ENCODE data around the gene EVI5L.

Gene EVI5L

DNA sequence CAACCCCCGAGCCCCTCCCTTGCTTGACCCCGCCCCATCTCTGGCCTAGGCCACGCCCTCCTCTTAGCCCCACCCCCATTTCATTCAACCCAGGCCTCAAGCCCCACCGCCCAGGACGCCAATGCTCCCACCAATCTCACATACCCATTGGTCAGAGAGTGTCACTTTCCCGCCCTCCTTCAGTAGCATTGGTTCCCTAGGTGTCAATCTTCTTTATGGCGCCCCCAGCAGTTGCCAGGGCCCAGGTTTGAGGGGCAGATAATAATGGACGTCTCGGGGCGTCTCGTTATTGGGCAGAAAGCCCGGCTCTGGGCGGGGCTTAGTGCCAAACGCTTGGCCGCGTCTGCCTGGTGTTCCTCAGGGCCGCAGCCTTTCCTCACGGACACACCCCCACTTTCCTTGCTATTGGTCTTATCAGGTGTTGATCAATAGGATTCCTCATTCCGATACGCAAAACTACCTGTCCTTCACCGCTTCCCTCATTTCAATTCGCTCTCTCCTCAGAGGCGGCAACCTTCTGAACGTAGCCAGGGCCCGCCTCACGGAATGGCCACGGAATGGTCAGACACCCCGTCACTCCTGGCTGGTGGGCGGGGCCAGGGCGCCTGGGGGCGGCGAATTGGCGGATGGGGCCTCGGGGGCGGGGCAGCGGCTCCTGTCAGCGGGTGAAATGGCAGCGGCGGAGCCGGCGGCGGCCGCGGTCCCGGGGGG, at the start of gene EVI5L:
EVI5L (plus strand) TSS at position 658 of the 711 bp plus-strand sequence. CDS start 16,325 bp downstream, outside the sequence.
- peak; percentile 95 for ATAC-seq
- TF ChIP-seq PPARA (CRISPR knock-in tag; IDR thresholded peaks at IDR 0.05; ENCODE audit: borderline replicate concordance), result no peak
- TF ChIP-seq ZNF8 (CRISPR knock-in tag; IDR thresholded peaks at IDR 0.05), result no peak
- TF ChIP-seq RARB (CRISPR knock-in tag; IDR thresholded peaks at IDR 0.05), result no peak
- no peak for TF ChIP-seq ZFP30 (CRISPR knock-in tag; IDR thresholded peaks at IDR 0.05)
- no peak for TF ChIP-seq TCF4 (CRISPR knock-in tag; IDR thresholded peaks at IDR 0.05; ENCODE audit: borderline replicate concordance)

DNA sequence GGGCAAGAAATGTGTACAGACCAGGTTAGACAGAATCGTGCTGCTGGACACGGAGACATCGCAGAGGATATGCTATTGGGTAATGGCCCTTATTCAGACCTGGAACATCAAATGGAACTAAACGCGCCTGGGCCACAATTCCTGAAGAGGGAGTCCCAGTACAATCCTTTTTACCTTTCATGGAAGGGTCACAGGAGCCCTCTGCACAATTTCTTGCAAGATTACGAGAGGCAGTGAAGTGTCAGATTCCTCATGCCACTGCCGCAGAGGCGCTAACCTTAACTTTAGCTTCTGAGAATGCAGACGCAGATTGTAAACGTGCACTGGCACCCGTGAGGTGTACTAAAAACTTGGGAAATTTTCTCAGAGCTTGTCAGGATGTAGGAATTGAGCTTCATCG, 48.9 kb upstream of the EVI5L start:
- no peak for ATAC-seq

GRCh38 chr19:7783991-7784423, 46.0 kb upstream of the EVI5L start:
- TF ChIP-seq POU6F1 (CRISPR knock-in tag; IDR thresholded peaks at IDR 0.05; ENCODE audit: borderline replicate concordance, low read depth), result no peak
- TF ChIP-seq, protein P1, sequence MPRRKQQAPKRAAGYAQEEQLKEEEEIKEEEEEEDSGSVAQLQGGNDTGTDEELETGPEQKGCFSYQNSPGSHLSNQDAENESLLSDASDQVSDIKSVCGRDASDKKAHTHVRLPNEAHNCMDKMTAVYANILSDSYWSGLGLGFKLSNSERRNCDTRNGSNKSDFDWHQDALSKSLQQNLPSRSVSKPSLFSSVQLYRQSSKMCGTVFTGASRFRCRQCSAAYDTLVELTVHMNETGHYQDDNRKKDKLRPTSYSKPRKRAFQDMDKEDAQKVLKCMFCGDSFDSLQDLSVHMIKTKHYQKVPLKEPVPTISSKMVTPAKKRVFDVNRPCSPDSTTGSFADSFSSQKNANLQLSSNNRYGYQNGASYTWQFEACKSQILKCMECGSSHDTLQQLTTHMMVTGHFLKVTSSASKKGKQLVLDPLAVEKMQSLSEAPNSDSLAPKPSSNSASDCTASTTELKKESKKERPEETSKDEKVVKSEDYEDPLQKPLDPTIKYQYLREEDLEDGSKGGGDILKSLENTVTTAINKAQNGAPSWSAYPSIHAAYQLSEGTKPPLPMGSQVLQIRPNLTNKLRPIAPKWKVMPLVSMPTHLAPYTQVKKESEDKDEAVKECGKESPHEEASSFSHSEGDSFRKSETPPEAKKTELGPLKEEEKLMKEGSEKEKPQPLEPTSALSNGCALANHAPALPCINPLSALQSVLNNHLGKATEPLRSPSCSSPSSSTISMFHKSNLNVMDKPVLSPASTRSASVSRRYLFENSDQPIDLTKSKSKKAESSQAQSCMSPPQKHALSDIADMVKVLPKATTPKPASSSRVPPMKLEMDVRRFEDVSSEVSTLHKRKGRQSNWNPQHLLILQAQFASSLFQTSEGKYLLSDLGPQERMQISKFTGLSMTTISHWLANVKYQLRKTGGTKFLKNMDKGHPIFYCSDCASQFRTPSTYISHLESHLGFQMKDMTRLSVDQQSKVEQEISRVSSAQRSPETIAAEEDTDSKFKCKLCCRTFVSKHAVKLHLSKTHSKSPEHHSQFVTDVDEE (CRISPR knock-in tag; IDR thresholded peaks at IDR 0.05), result no peak
- TF ChIP-seq OSR1 (CRISPR knock-in tag; IDR thresholded peaks at IDR 0.05), result no peak
- no peak for TF ChIP-seq ZC3H10 (CRISPR knock-in tag; IDR thresholded peaks at IDR 0.05)
- no peak for TF ChIP-seq BACH2 (CRISPR knock-in tag; IDR thresholded peaks at IDR 0.05; ENCODE audit: borderline replicate concordance)
- no peak for TF ChIP-seq SNAI2 (CRISPR knock-in tag; IDR thresholded peaks at IDR 0.05)
- ATAC-seq, result 0 out of 3 replicates have a peak, but pooled peaks have one; percentile 25

More for the DNA sequence above, 48.9 kb upstream of the EVI5L start:
- no peak for TF ChIP-seq PATZ1 (CRISPR knock-in tag; IDR thresholded peaks at IDR 0.05; ENCODE audit: borderline replicate concordance)
- no peak for TF ChIP-seq POU6F1 (CRISPR knock-in tag; IDR thresholded peaks at IDR 0.05; ENCODE audit: borderline replicate concordance, low read depth)
- TF ChIP-seq CSDC2 (CRISPR knock-in tag; IDR thresholded peaks at IDR 0.05), result no peak
- no peak for TF ChIP-seq ZC3H10 (CRISPR knock-in tag; IDR thresholded peaks at IDR 0.05)
- TF ChIP-seq PPARA (CRISPR knock-in tag; IDR thresholded peaks at IDR 0.05; ENCODE audit: borderline replicate concordance), result no peak
- TF ChIP-seq OSR1 (CRISPR knock-in tag; IDR thresholded peaks at IDR 0.05), result no peak
- no peak for TF ChIP-seq TCF4 (CRISPR knock-in tag; IDR thresholded peaks at IDR 0.05; ENCODE audit: borderline replicate concordance)
- no peak for TF ChIP-seq ZNF8 (CRISPR knock-in tag; IDR thresholded peaks at IDR 0.05)
- no peak for TF ChIP-seq CREB5 (CRISPR knock-in tag; IDR thresholded peaks at IDR 0.05; ENCODE audit: low read depth)
- no peak for TF ChIP-seq CSRNP3 (CRISPR knock-in tag; IDR thresholded peaks at IDR 0.05)
- no peak for TF ChIP-seq ZNF70 (CRISPR knock-in tag; IDR thresholded peaks at IDR 0.05)
- TF ChIP-seq ZFP30 (CRISPR knock-in tag; IDR thresholded peaks at IDR 0.05), result no peak
- no peak for TF ChIP-seq TOX (CRISPR knock-in tag; IDR thresholded peaks at IDR 0.05; ENCODE audit: borderline replicate concordance)
- no peak for TF ChIP-seq GLIS3 (CRISPR knock-in tag; IDR thresholded peaks at IDR 0.05)
- TF ChIP-seq ARNTL (CRISPR knock-in tag; IDR thresholded peaks at IDR 0.05; ENCODE audit: borderline replicate concordance, low read depth), result no peak
- no peak for TF ChIP-seq ISL1 (CRISPR knock-in tag; IDR thresholded peaks at IDR 0.05)
